Neuronal stem cell (in vitro differentiated cells): Measurements from ENCODE around the gene UHRF2.

ENCODE experiments used
- DNase-seq: peaks from one replicate; pipeline ENCODE4 v3.0.0-alpha.2; 2013; ENCODE audit warnings: low spot score
- H2AFZ ChIP-seq: one replicate; pipeline ENCODE4 v1.6.1; 2013; ENCODE audit warnings: mild to moderate bottlenecking, low read length, inconsistent platforms
- H2AK5ac ChIP-seq: 2 replicates; pipeline ENCODE4 v1.6.1; 2013; ENCODE audit warnings: low read depth, mild to moderate bottlenecking, inconsistent platforms, low read length, moderate library complexity, mixed read lengths
- H2BK120ac ChIP-seq: 2 replicates; pipeline ENCODE4 v1.6.1; 2013; ENCODE audit warnings: low read depth, mild to moderate bottlenecking, inconsistent platforms, low read length, moderate library complexity, mixed read lengths
- H2BK12ac ChIP-seq: one replicate; pipeline ENCODE4 v1.6.1; 2013; ENCODE audit warnings: low read length, inconsistent platforms
- H2BK15ac ChIP-seq: 2 replicates; pipeline ENCODE4 v1.6.1; 2013; ENCODE audit warnings: mild to moderate bottlenecking, low read length, inconsistent platforms, mixed read lengths
- H2BK5ac ChIP-seq: one replicate; pipeline ENCODE4 v1.6.1; 2013; ENCODE audit warnings: inconsistent platforms, mild to moderate bottlenecking, low read length, moderate library complexity
- H3K14ac ChIP-seq: one replicate; pipeline ENCODE4 v1.6.1; 2013; ENCODE audit warnings: low read length, inconsistent platforms
- H3K18ac ChIP-seq: 2 replicates; pipeline ENCODE4 v1.6.1; 2013; ENCODE audit warnings: low read length, inconsistent platforms
- H3K23ac ChIP-seq: 2 replicates; pipeline ENCODE4 v1.6.1; 2013; ENCODE audit warnings: low read depth, mild to moderate bottlenecking, mixed read lengths, low read length, inconsistent platforms; ENCODE audit not compliant: poor library complexity
- H3K27ac ChIP-seq: replicated peaks from 3 replicates; pipeline ENCODE4 v1.5.1; 2013; ENCODE audit warnings: low read length, inconsistent platforms
- H3K27me3 ChIP-seq, 3 experiments: 2 replicates each; pipeline ENCODE4 v1.6.1; 2013; ENCODE audit warnings: low read length in 3 of 3, mild to moderate bottlenecking in 2 of 3, inconsistent platforms in 1 of 3, low read depth in 1 of 3, mixed read lengths in 1 of 3, moderate library complexity in 1 of 3; ENCODE audit not compliant: control insufficient read depth in 3 of 3, insufficient read depth in 3 of 3
- H3K36me3 ChIP-seq, 2 donors: replicated peaks in 1 of 2; 2 replicates each; pipeline ENCODE4 v1.6.1; 2013; ENCODE audit warnings: low read length in 2 of 2; ENCODE audit not compliant: control insufficient read depth in 2 of 2, insufficient read depth in 2 of 2
- H3K4ac ChIP-seq: 2 replicates; pipeline ENCODE4 v1.6.1; 2013; ENCODE audit warnings: inconsistent platforms, mild to moderate bottlenecking, low read length, moderate library complexity
- H3K4me1 ChIP-seq, 2 donors: 1 replicate in 1 of 2; 2 replicates in 1 of 2; pipeline ENCODE4 v1.6.1; 2013; ENCODE audit warnings: low read length in 2 of 2, low read depth in 1 of 2; ENCODE audit not compliant: control insufficient read depth in 2 of 2, insufficient read depth in 1 of 2
- H3K4me2 ChIP-seq: one replicate; pipeline ENCODE4 v1.6.1; 2013; ENCODE audit warnings: mild to moderate bottlenecking, low read length, inconsistent platforms; ENCODE audit not compliant: insufficient read depth, poor library complexity, severe bottlenecking
- H3K4me3 ChIP-seq, 2 donors: 2 replicates each; pipeline ENCODE4 v1.5.1; 2013; ENCODE audit warnings: low read length in 2 of 2, mild to moderate bottlenecking in 2 of 2, inconsistent platforms in 1 of 2, moderate library complexity in 1 of 2
- H3K79me1 ChIP-seq: one replicate; pipeline ENCODE4 v1.6.1; 2013; ENCODE audit warnings: low read depth, mild to moderate bottlenecking, inconsistent platforms, low read length, moderate library complexity
- H3K9ac ChIP-seq: one replicate; pipeline ENCODE4 v1.6.1; 2013; ENCODE audit warnings: mild to moderate bottlenecking, low read depth, low read length, inconsistent platforms; ENCODE audit not compliant: poor library complexity
- H3K9me3 ChIP-seq, 2 donors: replicated peaks in 1 of 2; 2 replicates each; pipeline versions ENCODE3 to v1.6.1; 2013; ENCODE audit warnings: low read length in 2 of 2, mild to moderate bottlenecking in 2 of 2, inconsistent platforms in 1 of 2, low read depth in 1 of 2, mixed read lengths in 1 of 2, moderate library complexity in 1 of 2; ENCODE audit not compliant: control insufficient read depth in 2 of 2, insufficient read depth in 1 of 2
- H4K8ac ChIP-seq: one replicate; pipeline ENCODE4 v1.6.1; 2013; ENCODE audit warnings: low read depth, mild to moderate bottlenecking, inconsistent platforms, low read length, moderate library complexity
- H4K91ac ChIP-seq: one replicate; pipeline ENCODE4 v1.6.1; 2013; ENCODE audit warnings: low read length, low read depth, mild to moderate bottlenecking, inconsistent platforms; ENCODE audit not compliant: poor library complexity
- WGBS, 2 donors: extraction: QIAGEN DNeasy Blood & Tissue Kit; methylation state at CpG; one replicate each; pipeline ENCODE4 v1.1.7; 2013; ENCODE audit warnings: missing lambda C conversion rate in 2 of 2, mixed read lengths in 1 of 2; ENCODE audit not compliant: insufficient read length in 2 of 2, insufficient replicate concordance in 1 of 2; ENCODE audit errors: extremely low coverage in 2 of 2; 5-methylcytosine and 5-hydroxymethylcytosine counted together

Gene UHRF2

GRCh38 chr9:6426117-6426516 lies 13.1 kb downstream of the UHRF2 start:
- Histone ChIP-seq H3K27ac (no peak overlapping the region), H2BK12ac (no peak overlapping the region), H3K27me3 (no peaks in the 10 kb centered on the region), H3K4me1 (no peaks in the 10 kb centered on the region), H3K9me3 (no peaks in the 10 kb centered on the region), H2AK5ac (no peak overlapping the region), H3K36me3 (peaks cover 1 to 92% of the 10 kb centered on the region in 2 donors), H3K9ac (no peak overlapping the region), H3K4me2 (no peak overlapping the region), H2BK15ac (no peak overlapping the region), H3K79me1 (peaks cover 3% of the 10 kb centered on the region), H3K4me3 (no peak overlapping the region), H3K4ac (no peak overlapping the region), H3K14ac (no peak overlapping the region), H2BK5ac (no peak overlapping the region), H3K18ac (no peak overlapping the region), H4K91ac (no peak overlapping the region), H2BK120ac (no peak overlapping the region), H4K8ac (no peak overlapping the region), H3K23ac (no peak overlapping the region), H2AFZ (no peak overlapping the region)
- DNase-seq, result no peak
- no CpG with 5 or more reads among the region's 2 CpGs for WGBS, 2 donors

- Histone ChIP-seq H2AFZ (no peak overlapping the region), H3K4ac (no peak overlapping the region), H3K18ac (no peak overlapping the region), H3K23ac (no peak overlapping the region), H3K4me3 (no peak overlapping the region), H2BK15ac (no peak overlapping the region), H3K14ac (no peak overlapping the region), H3K9me3 (no peaks in the 10 kb centered on the region), H2BK12ac (no peak overlapping the region), H2BK5ac (no peak overlapping the region), H3K27me3 (no peaks in the 10 kb centered on the region), H3K36me3 (peaks cover 4 to 91% of the 10 kb centered on the region in 2 donors), H3K4me2 (no peak overlapping the region), H3K79me1 (peaks cover 3% of the 10 kb centered on the region), H2BK120ac (no peak overlapping the region), H3K27ac (no peak overlapping the region), H3K9ac (no peak overlapping the region), H4K8ac (no peak overlapping the region), H2AK5ac (no peak overlapping the region), H4K91ac (no peak overlapping the region), H3K4me1 (no peaks in the 10 kb centered on the region)
- no peak for DNase-seq
- WGBS, 2 donors, result no CpG with 5 or more reads among the region's 11 CpGs
These were observed 16.2 kb downstream of the UHRF2 start for GRCh38 chr9:6428940-6429889.

GRCh38 chr9:6431038-6431437 lies 18.0 kb downstream of the UHRF2 start:
- Histone ChIP-seq H3K4me3 (no peak overlapping the region), H2AK5ac (no peak overlapping the region), H4K91ac (no peak overlapping the region), H4K8ac (peak overlapping the region; percentile 97), H3K36me3 (peaks cover 3 to 91% of the 10 kb centered on the region in 2 donors), H3K14ac (no peak overlapping the region), H2BK120ac (no peak overlapping the region), H3K9me3 (no peaks in the 10 kb centered on the region), H2BK5ac (no peak overlapping the region), H3K4ac (no peak overlapping the region), H2BK15ac (no peak overlapping the region), H3K27me3 (no peaks in the 10 kb centered on the region), H3K79me1 (peaks cover 9% of the 10 kb centered on the region), H3K4me1 (no peaks in the 10 kb centered on the region), H3K23ac (no peak overlapping the region), H3K9ac (no peak overlapping the region), H3K27ac (no peak overlapping the region), H2AFZ (no peak overlapping the region), H3K18ac (no peak overlapping the region), H2BK12ac (no peak overlapping the region), H3K4me2 (no peak overlapping the region)
- no peak for DNase-seq

GRCh38 chr9:6433410-6433809 lies 20.4 kb downstream of the UHRF2 start:
- Histone ChIP-seq H3K23ac (no peak overlapping the region), H3K36me3 (peaks cover 4 to 91% of the 10 kb centered on the region in 2 donors), H2BK12ac (no peak overlapping the region), H3K4me2 (no peak overlapping the region), H3K18ac (no peak overlapping the region), H4K91ac (no peak overlapping the region), H3K4me1 (no peaks in the 10 kb centered on the region), H3K14ac (no peak overlapping the region), H3K4ac (no peak overlapping the region), H2BK120ac (no peak overlapping the region), H3K9me3 (no peaks in the 10 kb centered on the region), H2AFZ (no peak overlapping the region), H3K4me3 (no peak overlapping the region), H2AK5ac (no peak overlapping the region), H3K27me3 (no peaks in the 10 kb centered on the region), H3K9ac (no peak overlapping the region), H3K79me1 (peaks cover 9% of the 10 kb centered on the region), H3K27ac (no peak overlapping the region), H2BK5ac (no peak overlapping the region), H2BK15ac (no peak overlapping the region), H4K8ac (no peak overlapping the region)
- WGBS, 2 donors, result no CpG with 5 or more reads among the region's 2 CpGs
- no peak for DNase-seq
